GM08714 (cell line): ENCODE measurements around the gene NBPF11.
"Not testable (repeated sequence)": the region's sequence is repeated elsewhere in the genome, so short reads cannot be mapped to it uniquely, and the experiment has no call there.

Source experiments
- H3K4me3 ChIP-seq: fragments of 200-500 bp; sonication (Bioruptor generic); 2 replicates; pipeline ENCODE4 v1.5.1; 2014; ENCODE audit warnings: mild to moderate bottlenecking, low read length, inconsistent platforms
- ZNF274 ChIP-seq: IDR thresholded peaks from 2 replicates; pipeline ENCODE4 v1.6.1; 2012; ENCODE audit warnings: mild to moderate bottlenecking, low read depth, low read length

The NBPF11 gene

DNA sequence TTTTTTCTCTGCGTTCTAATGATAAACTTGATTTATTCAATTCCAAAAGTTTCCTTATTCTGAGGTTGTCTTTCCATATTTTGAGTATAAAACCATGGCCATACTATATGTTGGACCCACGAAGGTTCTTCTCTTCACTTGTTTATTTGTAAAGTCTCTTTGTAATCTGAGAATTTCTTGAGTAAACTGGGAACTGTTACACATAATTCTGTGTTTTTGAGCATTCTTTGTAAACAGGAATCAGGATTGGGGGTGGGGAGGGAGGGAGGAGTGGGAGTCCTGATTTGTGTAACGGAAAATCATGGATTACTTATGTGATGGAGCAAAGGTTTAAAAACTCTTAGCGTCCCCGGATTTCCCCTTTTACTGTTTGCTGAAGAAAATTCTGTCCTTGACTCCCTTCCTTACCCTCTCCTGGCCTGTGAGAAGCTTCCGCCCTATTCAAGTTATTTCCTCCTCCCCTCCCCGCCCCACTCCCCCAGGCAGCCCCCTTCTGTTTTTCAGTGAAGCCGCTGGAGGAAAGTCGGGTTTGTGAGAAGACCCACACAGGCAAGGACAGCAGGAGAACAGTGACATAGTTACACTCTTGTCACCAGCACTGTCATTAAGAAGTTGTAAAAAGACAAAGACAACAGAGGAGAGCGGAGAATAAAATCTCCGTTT lies 6.4 kb upstream of the NBPF11 start:
- TF ChIP-seq ZNF274: no peak
- no peak overlapping the region for H3K4me3 ChIP-seq

DNA sequence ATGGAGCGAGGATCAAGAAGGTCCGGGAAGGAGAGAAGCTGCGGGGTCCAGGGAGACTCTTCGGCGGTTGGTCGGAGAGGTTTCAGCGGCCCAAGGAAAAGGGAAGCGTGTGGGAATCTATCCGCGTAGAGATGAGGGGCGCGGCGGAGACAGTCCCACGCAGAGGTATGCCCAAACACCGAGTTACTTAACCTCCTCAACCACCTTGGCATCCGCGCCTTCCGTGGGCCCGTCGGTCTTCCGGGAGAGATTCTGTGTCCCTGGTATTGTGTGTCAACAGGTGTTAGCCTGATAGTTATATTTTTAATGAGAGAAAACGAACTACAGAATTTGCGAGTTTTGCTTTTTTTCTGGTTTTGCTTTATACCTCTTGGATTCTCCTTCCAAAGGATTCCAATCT lies 5.7 kb upstream of the NBPF11 start:
- H3K4me3 ChIP-seq: not testable (repeated sequence)

DNA sequence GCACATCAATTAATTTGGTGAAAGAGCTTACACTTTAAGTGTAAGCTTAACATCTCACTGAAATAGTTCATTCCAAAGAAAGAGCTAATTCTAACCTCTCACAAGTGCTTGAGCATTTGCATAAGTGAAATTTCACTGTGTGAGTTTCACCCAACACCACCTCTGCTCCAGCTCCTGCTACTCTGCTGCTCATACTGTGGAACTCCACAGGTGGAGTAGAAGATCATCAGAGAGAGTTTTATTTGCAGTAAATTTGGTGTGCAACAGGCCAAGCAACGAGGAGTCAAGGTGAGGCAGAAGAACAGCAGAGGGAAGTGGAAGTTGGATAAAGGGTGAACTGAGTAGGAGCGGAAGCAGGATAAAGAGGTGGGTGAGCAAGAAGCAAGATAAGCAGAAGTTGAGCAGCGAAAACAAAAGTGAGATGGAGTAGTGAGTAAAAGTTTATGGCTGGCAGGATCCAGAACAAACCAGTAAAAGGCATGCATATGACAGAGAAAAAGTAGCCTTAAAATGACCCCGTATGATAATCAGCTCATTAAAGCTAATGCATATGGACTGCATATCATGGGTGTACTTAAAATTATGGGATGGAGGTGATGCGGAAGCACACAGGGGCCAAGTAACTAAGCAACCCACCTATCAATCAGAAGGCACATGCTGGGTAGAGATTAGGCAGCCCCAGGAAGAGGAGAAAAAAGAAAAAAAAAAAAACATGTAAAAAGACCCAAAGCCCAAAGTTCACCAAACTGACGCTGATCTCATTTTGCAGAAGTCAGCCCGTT lies 3.6 kb upstream of the NBPF11 start:
- peak overlapping the region; percentile 18; the same call in 1 of the 2 replicates for H3K4me3 ChIP-seq

DNA sequence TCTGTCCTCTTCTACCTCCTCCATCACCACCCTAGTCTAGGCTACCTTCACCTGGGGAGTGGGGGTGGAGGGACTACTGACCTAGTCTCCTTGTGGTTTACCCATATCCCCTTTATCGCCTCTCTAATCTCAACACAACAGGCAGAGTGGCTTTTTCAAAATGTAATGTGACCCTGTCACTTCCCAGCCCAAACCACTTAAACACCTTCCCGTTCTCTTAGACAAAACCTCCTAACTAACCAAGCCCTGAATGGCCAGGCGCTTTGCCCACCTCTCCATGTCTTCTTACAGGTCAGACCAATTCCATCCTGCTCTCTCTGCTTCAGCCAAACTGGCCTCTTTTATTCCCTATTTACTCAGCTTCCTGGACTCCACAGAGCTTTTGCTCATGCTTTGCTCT lies 714 bp upstream of the NBPF11 start:
- H3K4me3 ChIP-seq: not testable (repeated sequence)

DNA sequence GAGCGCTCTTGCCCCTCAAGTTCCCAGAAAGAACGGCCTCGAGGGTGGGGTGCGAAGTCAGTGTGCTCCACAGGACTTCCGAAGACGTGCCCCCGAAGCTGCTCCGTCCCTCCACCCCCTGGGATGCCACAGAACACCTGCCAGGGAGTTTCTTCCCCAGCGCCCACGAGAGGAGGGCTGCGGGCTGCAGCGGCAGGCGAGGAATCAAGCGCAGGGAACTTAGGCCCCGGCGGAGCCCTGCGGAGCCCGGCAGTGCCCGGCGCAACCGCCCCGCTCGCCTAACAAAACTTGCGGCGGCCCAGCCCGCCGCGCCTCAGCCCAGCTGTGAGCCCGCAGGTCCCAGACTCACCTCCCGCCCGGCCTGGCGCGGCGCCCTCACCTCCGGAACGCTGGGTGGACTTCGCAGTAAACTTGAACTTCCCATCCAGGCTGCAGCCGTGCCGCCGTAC lies 686 bp downstream of the NBPF11 start:
- H3K4me3 ChIP-seq: peak overlapping the region; percentile 93; the same call in 1 of the 2 replicates

DNA sequence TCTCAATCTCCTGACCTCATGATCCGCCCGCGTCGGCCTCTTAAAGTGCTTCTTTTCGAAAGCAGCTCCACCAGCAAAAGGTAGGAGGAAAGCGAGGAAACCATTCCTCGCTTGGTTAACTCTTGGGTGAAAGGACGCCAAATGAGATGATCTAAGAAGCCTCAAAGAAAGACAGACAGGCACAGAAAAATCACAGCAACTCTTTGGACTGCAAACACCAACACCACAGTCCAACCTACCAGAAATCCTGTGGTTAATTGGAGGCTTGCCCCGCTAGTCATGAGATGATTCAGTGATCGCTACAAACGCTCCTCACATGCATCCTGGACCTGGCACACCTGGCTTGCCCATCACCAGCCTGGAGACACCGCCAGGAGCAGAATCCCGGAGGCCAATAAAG lies 1.1 kb downstream of the NBPF11 start:
- H3K4me3 ChIP-seq: peak overlapping the region; percentile 93; the same call in 1 of the 2 replicates

DNA sequence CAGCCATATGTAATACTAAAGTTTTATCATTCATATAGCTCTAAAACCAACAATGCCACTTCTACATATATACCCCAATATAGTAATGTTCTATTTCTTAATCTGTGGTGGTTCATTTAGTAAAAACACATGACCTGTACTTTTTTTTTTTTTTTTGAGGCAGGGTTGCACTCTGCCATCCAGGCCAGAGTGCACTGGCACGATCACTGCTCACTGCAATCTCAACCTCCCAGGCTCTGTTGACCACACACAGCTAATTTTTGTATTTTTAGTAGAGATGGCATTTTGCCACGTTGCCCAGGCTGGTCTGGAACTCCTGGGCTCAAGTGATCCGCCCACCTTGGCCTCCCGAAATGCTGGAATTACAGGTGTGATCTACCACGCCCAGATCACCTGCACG lies 2.1 kb downstream of the NBPF11 start:
- not testable (repeated sequence) for H3K4me3 ChIP-seq

DNA sequence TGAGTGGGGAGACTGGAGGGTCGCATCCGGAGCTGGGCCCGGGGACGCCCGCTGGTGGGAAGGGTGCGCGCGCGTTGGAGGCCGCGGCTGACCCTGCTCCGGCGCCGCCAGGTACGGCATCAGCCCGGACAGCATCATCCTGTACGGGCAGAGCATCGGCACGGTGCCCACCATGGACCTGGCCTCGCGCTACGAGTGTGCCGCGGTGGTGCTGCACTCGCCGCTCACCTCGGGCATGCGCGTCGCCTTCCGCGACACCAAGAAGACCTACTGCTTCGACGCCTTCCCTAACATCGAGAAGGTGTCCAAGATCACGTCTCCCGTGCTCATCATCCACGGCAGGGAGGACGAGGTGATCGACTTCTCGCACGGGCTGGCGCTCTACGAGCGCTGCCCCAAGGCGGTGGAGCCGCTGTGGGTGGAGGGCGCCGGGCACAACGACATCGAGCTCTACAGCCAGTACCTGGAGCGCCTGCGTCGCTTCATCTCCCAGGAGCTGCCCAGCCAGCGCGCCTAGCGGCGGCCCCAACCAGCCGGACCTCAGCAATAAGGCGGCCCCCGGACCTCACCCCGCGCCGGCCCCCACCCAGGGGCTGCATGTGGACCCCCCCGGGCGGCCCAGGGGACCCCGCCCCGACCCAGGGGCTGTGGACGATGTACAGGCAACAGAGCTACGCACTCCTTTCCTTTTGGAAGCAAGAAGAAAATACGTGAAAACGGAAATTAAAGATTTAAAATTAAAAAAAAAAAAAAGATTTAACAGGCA lies 2.8 kb downstream of the NBPF11 start:
- not testable (repeated sequence) for H3K4me3 ChIP-seq

DNA sequence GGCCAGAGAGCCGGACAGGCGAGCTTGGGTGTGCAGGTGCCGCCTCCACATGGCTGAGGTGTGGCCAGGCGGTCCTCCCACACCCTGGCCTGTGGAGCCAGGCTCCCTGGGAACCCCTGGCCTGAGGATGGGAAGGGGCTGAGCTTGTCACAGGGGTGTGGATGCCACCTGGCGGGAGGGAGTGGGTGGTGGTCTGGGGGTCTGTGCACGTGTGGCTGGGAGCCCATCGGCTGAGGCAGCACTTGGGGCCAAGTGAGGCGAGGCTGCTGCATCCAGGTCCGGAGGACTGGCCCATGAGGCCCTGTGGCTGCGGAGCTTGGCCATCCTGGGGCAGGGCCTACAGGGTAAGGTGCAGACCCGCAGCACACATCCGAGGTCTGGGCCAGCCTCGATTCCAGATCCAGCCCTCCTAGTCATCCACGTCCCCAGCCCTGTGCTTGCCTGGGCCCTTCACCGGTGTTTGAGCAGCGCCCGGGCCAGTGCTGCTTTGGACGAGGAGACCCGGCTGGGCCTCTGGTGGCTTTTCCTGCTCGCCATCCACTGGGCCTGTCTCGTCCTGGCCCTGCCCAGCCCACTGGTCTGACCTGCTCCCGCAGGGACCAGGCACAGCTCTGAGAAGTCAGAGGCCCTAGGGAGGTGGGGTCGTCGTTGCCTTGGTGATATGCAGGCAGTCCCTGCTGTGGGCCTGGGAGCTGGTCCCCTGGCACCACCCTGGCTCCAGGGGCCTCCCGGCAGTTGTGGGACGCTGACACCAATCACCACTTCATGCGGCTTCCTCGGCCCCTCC lies 4.8 kb downstream of the NBPF11 start:
- not testable (repeated sequence) for H3K4me3 ChIP-seq

DNA sequence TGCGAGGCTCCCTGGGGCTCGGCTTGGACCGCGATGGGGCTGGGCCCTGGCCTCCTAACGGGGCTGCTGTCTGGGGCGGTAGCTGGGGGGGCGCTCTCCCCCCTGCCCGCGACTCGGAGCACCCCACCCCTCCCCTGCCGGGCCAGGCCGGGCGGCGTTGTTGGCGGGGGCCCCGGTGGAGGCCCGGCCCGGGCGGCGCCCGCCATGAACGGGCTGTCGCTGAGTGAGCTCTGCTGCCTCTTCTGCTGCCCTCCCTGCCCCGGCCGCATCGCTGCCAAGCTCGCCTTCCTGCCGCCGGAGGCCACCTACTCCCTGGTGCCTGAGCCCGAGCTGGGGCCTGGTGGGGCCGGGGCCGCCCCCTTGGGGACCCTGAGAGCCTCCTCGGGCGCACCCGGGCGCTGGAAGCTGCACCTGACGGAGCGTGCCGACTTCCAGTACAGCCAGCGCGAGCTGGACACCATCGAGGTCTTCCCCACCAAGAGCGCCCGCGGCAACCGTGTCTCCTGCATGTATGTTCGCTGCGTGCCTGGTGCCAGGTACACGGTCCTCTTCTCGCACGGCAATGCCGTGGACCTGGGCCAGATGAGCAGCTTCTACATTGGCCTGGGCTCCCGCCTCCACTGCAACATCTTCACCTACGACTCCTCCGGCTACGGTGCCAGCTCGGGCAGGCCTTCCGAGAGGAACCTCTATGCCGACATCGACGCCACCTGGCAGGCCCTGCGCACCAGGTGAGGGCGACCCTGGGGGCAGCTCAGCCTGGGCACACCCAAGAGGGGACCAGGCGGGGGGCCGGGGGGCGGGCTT lies 5.7 kb downstream of the NBPF11 start:
- not testable (repeated sequence) for H3K4me3 ChIP-seq

DNA sequence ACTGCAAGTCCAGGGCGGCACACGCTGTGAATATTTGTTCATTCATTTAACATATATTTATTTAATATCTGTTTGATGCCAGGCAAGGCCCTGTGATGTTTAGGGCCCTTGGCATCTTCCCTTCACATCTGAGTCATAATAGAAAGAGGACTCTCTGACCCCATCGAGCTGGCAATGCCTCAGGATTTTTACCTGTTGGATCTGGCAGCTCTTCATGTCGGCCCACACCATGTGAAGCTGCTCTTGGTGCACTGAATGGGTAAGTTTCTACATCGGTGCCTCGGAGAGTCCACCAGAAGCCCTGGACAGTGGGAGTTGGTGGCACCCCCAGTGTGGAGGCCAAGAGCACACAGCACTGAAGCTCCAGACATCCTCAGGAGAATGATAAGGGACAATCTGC lies 8.9 kb downstream of the NBPF11 start:
- H3K4me3 ChIP-seq: not testable (repeated sequence)

DNA sequence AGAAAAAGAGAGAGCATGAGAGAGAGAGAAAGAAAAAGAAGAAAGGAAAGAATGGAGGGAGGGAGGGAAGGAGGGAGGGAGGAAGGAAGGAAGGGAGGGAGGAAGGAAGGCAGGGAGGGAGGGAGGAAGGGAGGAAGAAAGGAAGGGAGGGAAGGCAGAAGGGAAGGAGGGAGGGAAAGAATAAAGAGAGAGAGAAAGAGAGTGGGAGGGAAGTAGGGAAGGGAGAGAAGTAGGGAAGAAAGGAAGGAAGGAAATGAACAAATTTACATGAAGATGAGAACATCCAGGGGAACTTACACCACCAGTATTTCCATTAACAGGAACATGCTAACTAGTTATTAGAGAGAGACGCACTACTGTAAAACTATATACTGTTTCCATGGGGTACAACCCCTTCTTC lies 10.1 kb downstream of the NBPF11 start:
- H3K4me3 ChIP-seq: not testable (repeated sequence)

DNA sequence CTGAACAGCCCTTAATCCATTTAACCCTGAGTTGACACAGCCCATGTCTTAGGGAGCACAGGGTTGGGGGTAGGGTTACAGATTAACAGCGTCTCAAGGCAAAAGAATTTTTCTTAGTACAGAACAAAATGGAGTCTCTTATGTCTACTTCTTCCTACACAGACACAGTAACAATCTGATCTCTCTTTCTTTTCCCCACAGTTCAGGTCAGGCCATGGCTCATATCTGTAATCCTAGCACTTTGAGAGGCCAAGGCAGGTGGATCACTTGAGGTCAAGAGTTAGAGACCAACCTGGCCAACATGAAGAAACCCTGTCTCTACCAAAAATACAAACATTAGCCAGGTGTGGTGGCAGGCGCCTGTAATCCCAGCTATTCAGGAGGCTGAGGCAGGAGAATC lies 13.5 kb downstream of the NBPF11 start:
- H3K4me3 ChIP-seq: not testable (repeated sequence)

DNA sequence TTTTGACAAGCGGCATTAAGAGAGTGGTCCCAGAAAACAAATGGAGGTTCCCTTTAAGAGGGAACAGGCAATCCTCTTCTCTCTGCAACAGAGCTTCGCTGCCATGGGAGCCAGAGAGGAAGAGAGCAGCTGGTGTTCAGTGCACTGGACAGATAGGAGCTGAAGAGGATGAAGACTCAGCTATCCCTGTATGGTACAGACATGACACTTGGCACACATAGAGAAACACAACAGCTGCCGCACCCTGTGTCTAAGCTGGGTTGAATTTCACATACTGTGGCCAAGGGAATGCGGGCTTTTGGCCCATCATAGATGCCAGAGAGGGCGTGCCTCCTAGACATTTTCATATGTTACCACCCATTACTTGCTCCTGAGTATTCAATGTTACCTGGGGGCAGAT lies 29.7 kb downstream of the NBPF11 start:
- H3K4me3 ChIP-seq: not testable (repeated sequence)

DNA sequence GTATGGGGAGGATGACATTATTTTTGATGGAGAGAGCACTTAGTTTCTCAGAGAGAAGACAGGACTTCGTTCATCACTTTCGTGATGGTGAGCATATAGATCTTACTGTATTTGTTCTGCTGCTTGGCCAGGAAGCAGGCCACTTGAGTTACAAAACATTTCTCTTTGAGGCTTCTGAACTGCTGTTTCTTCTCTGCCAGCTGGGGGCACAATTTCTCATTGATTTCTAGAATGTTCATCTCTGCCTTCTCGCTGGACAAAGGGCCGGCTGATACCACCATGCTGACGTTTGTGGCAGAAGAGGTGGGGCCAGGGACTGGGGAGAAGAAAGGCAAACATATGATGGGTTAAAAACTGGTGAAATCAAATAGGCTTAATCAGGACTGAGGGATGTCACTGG lies 31.7 kb downstream of the NBPF11 start:
- not testable (repeated sequence) for H3K4me3 ChIP-seq

DNA sequence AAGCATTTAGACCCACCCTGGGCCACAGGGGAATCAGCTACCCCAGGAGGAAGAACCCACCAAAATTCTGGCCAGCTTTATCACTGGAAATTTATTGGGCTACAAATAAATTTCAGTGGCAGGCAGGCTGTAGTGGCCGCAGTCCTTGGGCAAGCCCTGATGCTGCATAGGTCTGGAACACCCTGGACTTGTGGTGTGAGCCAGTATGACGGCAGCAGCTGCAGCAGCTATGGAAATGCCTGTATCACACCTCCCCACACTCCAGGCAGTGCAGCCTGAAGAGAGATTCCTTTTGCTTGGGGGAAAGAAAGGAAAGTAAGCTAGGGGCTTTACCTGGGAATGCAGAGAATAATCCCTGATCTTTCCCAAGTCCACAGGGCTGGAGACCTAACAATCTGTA lies 56.3 kb downstream of the NBPF11 start:
- H3K4me3 ChIP-seq: not testable (repeated sequence)

DNA sequence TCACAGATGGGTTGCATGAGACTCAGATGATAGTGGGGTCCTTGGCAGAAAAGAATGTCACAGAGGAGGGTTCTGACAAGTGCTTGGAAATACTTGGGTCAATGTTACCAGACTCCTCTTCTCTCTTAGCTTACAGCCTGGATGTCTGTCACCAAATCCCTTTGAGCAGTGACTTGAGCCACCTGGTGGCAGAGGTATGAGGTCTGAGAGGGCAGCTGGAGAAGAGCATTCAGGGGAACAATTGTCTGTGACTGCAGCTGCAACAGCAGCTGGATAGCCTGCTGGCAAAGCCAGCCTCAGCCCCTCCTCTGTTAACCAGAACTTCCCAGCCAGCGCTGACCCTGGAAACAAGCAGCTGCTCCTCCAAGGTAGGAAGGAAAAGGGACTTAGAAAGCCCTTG lies 65.9 kb downstream of the NBPF11 start:
- H3K4me3 ChIP-seq: not testable (repeated sequence)

DNA sequence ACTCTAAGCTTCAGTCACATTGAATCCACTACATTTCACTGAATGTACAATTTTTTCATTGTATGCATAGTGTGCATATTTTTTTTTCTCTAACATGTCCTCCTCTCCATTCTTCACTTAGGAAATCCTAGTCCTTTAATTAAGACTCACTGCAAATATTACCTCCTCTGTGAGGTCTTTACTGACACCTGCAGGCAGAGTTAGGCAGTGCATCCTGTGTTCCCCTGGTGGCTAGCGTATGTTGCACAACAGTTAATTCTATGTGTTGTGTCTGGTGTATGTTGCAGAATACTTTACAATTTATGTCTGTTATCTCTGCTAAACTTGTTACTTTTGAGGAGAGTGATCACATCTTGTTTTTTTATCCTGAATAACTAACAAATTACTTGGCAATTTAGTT lies 70.9 kb downstream of the NBPF11 start:
- H3K4me3 ChIP-seq: not testable (repeated sequence)

DNA sequence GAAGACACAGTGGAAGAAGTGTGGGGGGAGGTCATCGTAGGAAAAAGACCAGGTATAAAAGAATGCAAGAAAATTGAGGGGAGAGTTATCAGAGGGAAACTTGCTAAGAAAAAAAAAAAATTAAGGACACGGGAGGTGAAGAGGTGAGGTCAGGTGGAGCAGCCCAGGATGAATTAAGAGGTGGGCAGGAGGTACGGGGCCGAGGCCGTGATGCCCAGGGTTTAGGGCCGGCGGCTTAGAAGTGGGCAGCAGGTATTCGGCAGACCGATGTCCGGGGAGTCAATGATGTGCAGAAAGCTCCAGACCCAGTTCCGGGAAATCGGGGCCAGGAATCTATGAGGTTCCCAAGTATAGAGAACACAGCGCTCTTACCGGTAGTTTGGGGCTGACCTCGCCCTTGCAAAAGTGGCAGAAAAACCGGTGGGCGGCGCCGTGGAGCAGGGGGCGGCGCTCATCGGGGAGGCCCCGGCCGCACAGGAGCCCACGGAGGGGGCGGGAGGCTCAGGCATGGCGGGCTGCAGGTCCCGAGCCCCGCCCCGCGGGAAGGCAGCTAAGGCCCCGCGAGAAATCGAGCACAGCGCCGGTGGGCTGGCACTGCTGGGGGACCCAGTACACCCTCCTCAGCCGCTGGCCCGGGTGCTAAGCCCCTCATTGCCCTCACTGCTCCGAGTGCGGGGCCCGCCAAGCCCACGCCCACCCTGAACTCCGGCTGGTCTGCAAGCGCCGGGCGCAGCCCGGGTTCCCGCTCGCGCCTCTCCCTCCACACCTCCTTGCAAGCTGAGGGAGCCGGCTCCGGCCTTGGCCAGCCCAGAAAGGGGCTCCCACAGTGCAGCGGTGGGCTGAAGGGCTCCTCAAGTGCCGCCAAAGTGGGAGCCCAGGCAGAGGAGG lies 73.2 kb downstream of the NBPF11 start:
- not testable (repeated sequence) for H3K4me3 ChIP-seq
